Testis (tissue), 3 donors: Measurements from ENCODE around the gene ARPIN. TPM values are rescaled to one million over a fixed set of nuclear protein-coding genes. Genes with fewer than 3 reads are reported as not detected.
"Not testable (repeated sequence)": the region's sequence is repeated elsewhere in the genome, so short reads cannot be mapped to it uniquely, and the experiment has no call there.

Source experiments
- DNase-seq: peaks from one replicate; pipeline ENCODE4 v3.0.0-alpha.2; 2019
- H3K27ac ChIP-seq, 2 donors: fragments of 200-600 bp; sonication (generic); one replicate each; pipeline ENCODE4 v1.5.1; 2019
- H3K27me3 ChIP-seq: fragments of 200-600 bp; sonication (generic); one replicate; pipeline ENCODE4 v1.5.1; 2019
- H3K36me3 ChIP-seq: fragments of 200-600 bp; sonication (generic); one replicate; pipeline ENCODE4 v1.5.1; 2017; ENCODE audit warnings: low read depth; ENCODE audit errors: missing control alignments
- H3K4me1 ChIP-seq: fragments of 200-600 bp; sonication (generic); one replicate; pipeline ENCODE4 v1.5.1; 2019
- H3K4me3 ChIP-seq, 2 donors: fragments of 200-600 bp; sonication (generic); one replicate each; pipeline ENCODE4 v1.5.1; 2017 to 2019
- H3K9me3 ChIP-seq: fragments of 200-600 bp; sonication (generic); one replicate; pipeline ENCODE4 v1.5.1; 2017
- POLR2A ChIP-seq: fragments of 450-650 bp; IDR thresholded peaks from one replicate; pipeline ENCODE4 v1.6.1; 2017; ENCODE audit warnings: antibody characterized with exemption, mild to moderate bottlenecking, moderate library complexity
- WGBS, 2 donors: methylation state at CpG; one replicate each; pipeline ENCODE4 v1.1.5; 2018; 5-methylcytosine and 5-hydroxymethylcytosine counted together
- intact Hi-C: fragments of 100-400 bp; cut with DNase I; formaldehyde crosslinking; loops from one replicate; pipeline ENCODE4 v1.15.1; 2023; ENCODE audit warnings: low total_unique reads
- polyA plus RNA-seq: library from polyadenylated mRNA; stranded (reverse); fragments of 350-450 nt; fragmentation: Illumina TruSeq; extraction: RNeasy Lipid Tissue Mini Kit (QIAGEN cat#74804); gene quantifications from one replicate; pipeline ENCODE4 v1.2.3, GENCODE V29; 2014; ENCODE audit warnings: low read depth, low replicate concordance; ENCODE audit not compliant: insufficient read depth
- total RNA-seq, 2 donors: library from RNA; depleted of rRNA; stranded (reverse); fragments of >200 nt; gene quantifications; one replicate each; pipeline ENCODE4 v1.2.3, GENCODE V29; 2016
- TF ChIP-seq, protein P1 (sequence below), 3 experiments: fragments of 450-650 bp in 2 of 3; fragments of 200-600 bp in 1 of 3; sonication (generic) in 1 of 3; IDR thresholded peaks; one replicate each; pipeline ENCODE4 v1.5.1; 2016 to 2019; ENCODE audit warnings: antibody characterized with exemption in 3 of 3, mild to moderate bottlenecking in 2 of 3, moderate library complexity in 1 of 3

Gene ARPIN
- total and polyA plus RNA-seq, 3 donors from 2014 or later, result 6.6 to 15.9 (median 14.3) TPM

DNA sequence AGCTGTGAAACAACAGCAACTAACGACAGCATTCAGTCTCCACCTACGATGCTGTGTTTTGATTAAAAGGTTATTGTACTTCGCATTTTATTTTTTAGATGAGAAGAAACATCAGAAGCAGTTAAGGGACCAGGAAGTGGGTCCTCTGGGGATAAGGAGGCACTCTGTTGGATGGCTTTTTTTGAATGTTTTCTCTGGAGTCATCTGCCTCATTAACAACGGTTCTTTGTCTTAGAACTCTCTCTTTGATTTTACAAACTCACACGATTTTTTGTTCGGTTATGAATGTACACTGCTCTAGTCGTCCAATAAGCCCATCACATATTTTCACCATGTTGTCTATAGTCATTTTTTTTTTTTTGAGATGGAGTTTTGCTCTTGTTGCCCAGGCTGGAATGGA is 36.0 kb upstream of the ARPIN start:
- H3K4me3 ChIP-seq, result no peak overlapping the region
- H3K27me3 ChIP-seq, result no peaks in the 10 kb centered on the region
- H3K4me1 ChIP-seq, result no peaks in the 10 kb centered on the region
- H3K36me3 ChIP-seq, result no peaks in the 10 kb centered on the region
- no peak for DNase-seq
- intact Hi-C loops, result no loop called here
- WGBS, 2 donors, result 70 to 79% methylated on average over 7 of the region's 7 CpGs
- H3K9me3 ChIP-seq, result no peaks in the 10 kb centered on the region
- H3K27ac ChIP-seq, result no peak overlapping the region
- TF ChIP-seq, protein P1, sequence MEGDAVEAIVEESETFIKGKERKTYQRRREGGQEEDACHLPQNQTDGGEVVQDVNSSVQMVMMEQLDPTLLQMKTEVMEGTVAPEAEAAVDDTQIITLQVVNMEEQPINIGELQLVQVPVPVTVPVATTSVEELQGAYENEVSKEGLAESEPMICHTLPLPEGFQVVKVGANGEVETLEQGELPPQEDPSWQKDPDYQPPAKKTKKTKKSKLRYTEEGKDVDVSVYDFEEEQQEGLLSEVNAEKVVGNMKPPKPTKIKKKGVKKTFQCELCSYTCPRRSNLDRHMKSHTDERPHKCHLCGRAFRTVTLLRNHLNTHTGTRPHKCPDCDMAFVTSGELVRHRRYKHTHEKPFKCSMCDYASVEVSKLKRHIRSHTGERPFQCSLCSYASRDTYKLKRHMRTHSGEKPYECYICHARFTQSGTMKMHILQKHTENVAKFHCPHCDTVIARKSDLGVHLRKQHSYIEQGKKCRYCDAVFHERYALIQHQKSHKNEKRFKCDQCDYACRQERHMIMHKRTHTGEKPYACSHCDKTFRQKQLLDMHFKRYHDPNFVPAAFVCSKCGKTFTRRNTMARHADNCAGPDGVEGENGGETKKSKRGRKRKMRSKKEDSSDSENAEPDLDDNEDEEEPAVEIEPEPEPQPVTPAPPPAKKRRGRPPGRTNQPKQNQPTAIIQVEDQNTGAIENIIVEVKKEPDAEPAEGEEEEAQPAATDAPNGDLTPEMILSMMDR (IDR thresholded peaks at IDR 0.05), result no peak
- TF ChIP-seq POLR2A, result no peak

DNA sequence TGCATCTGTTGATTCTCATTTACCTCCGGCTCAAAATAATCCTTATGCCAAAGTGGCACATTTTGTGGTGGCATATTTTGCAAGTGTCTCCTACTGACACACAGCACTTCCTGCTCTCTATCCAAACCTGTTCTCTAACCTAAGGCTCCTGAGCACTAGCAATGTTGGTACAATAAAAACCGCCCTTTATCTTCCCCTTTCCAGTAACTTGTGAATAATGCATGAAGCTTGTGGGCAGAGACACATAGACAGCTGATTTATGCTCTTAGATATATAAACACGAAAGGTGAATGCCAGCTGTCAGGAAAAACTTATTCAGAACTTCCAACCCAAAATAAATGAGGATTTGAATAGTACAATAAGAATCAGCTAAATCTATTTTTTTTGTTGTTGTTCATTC is 34.6 kb upstream of the ARPIN start:
- Histone ChIP-seq H3K4me3 (no peak overlapping the region), H3K9me3 (no peaks in the 10 kb centered on the region), H3K27ac (no peak overlapping the region), H3K36me3 (no peaks in the 10 kb centered on the region), H3K27me3 (no peaks in the 10 kb centered on the region), H3K4me1 (no peaks in the 10 kb centered on the region)
- WGBS, 2 donors, result 84 to 86% methylated on average over 3 of the region's 3 CpGs
- no peak for DNase-seq
- TF ChIP-seq POLR2A, result no peak
- TF ChIP-seq, protein P1 (IDR thresholded peaks at IDR 0.05), result no peak
- intact Hi-C loops, result no loop called here

DNA sequence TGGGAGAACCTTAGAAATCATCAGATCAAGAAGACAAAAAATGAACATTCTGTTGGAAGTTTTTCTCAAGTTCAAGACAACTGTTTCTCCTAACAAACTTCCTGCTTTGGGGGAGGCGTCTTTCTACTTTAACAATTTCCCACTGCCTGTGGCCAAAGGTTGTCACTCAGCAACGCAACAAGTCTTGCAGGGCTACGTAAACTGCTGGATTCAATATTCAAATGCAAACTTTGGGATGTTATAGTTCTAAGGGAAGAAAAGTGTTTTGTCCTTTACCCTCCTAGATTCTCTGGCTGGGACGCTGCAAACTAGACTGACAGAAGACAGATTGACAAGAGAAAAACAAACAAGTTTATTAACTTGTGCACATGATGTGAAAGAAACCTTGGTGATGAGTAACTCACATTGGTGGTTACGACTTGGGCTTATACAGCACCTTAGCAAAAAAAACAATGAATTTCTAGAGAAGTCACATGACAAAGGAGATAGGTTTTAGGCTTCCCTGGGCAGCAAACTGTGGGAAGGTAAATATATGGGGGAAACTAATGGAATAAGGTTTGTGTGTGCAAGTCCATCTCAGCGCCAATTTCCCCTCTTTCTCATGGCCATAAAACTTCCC is 34.0 kb upstream of the ARPIN start:
- Histone ChIP-seq H3K27me3 (no peaks in the 10 kb centered on the region), H3K4me3 (no peak overlapping the region), H3K36me3 (no peaks in the 10 kb centered on the region), H3K9me3 (no peaks in the 10 kb centered on the region), H3K4me1 (no peaks in the 10 kb centered on the region), H3K27ac (no peak overlapping the region)
- 80 to 82% methylated on average over 6 of the region's 6 CpGs for WGBS, 2 donors
- TF ChIP-seq POLR2A, result no peak
- TF ChIP-seq, protein P1 (IDR thresholded peaks at IDR 0.05), result no peak
- intact Hi-C loops, result no loop called here
- DNase-seq, result no peak

DNA sequence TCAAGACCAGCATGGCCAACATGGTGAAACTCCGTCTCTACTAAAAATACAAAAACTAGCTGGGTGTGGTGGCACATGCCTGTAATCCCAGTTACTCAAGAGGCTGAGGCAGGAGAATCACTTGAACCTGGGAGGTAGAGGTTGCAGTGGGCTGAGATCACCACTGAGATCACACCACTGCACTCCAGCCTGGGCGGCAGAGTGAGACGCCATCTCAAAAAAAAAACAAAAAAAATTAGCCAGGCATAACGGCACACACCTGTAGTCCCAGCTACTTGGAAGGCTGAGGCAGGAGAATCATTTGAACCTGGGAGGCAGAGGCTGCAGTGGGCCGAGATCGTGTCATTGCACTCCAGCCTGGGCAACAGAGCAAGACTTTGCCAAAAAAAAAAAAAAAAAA is 31.0 kb upstream of the ARPIN start:
- H3K27me3 ChIP-seq, H3K4me3 ChIP-seq, DNase-seq, intact Hi-C loops, H3K9me3 ChIP-seq, H3K4me1 ChIP-seq, H3K27ac ChIP-seq, H3K36me3 ChIP-seq: not testable (repeated sequence)
- 88 to 89% methylated on average over 6 of the region's 6 CpGs for WGBS, 2 donors

DNA sequence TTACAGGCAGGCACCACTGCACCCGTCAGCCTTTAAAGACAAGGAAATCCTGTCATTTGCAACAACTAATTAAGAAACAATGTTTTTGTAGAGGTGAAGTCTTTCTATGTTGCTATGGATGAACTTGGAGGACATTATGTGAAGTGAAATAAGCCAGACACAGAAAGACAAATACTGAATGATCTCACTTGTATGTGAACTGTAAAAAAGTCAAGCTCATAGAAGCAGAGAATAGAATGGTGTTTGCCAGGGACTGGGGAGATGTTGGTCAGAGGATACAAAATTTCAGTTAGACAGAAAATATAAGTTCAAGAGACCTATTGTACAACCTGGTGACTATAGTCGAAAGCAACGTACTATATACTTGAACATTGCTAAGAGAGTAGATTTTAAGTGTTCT is 27.2 kb upstream of the ARPIN start:
- DNase-seq, result no peak
- TF ChIP-seq POLR2A, result no peak
- TF ChIP-seq, protein P1 (IDR thresholded peaks at IDR 0.05), result no peak
- H3K27ac ChIP-seq, result no peak overlapping the region
- intact Hi-C loops, result no loop called here
- no peaks in the 10 kb centered on the region for H3K4me1 ChIP-seq
- WGBS, 2 donors, result 58 to 64% methylated on average over 3 of the region's 3 CpGs
- no peaks in the 10 kb centered on the region for H3K36me3 ChIP-seq
- no peak overlapping the region for H3K4me3 ChIP-seq
- H3K9me3 ChIP-seq, result no peaks in the 10 kb centered on the region
- no peaks in the 10 kb centered on the region for H3K27me3 ChIP-seq

DNA sequence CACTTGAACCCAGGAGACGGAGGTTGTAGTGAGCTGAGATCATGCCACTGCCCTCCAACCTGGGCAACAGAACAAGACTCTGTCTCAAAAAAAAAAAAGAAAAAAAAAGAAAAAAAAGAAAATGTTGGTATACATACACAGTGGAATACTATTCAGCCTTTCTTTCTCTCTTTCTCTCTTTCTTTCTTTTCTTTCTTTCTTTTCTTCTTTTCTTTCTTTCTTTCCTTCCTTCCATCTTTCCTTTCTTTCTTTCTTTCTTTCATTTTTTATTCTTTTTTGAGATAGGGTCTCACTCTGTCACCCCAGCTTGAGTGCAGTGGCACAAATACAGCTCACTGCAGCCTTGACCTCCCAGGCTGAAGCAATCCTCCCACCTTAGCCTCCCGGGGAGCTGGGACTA is 26.6 kb upstream of the ARPIN start:
- WGBS, 2 donors, result 62 to 75% methylated on average over 2 of the region's 2 CpGs
- DNase-seq, intact Hi-C loops, H3K36me3 ChIP-seq, H3K9me3 ChIP-seq, H3K4me1 ChIP-seq, H3K27ac ChIP-seq, H3K27me3 ChIP-seq, H3K4me3 ChIP-seq: not testable (repeated sequence)
